KMS-11 (cell line): Measurements from ENCODE around the gene CCDC70.
A peak's percentile ranks its signal among the peaks of the same experiment; 100 is the strongest.

Source experiments
- H2AFZ ChIP-seq: fragments of 200-600 bp; sonication (generic); 2 replicates; pipeline ENCODE4 v1.6.1; 2016; ENCODE audit warnings: antibody characterized with exemption, mixed run types, low read depth
- H3K27ac ChIP-seq: fragments of 200-600 bp; sonication (generic); 2 replicates; pipeline ENCODE4 v1.6.1; 2016; ENCODE audit warnings: mild to moderate bottlenecking, mixed run types
- H3K27me3 ChIP-seq: fragments of 200-600 bp; sonication (generic); 2 replicates; pipeline ENCODE4 v1.6.1; 2017; ENCODE audit warnings: mild to moderate bottlenecking, low read depth, mixed run types, moderate library complexity; ENCODE audit not compliant: insufficient read depth
- H3K36me3 ChIP-seq: fragments of 200-600 bp; sonication (generic); 2 replicates; pipeline ENCODE4 v1.6.1; 2017; ENCODE audit warnings: mild to moderate bottlenecking, mixed run types; ENCODE audit not compliant: insufficient read depth
- H3K4me1 ChIP-seq: fragments of 200-600 bp; sonication (generic); 2 replicates; pipeline ENCODE4 v1.6.1; 2016; ENCODE audit warnings: mild to moderate bottlenecking, low read depth, mixed run types; ENCODE audit not compliant: poor library complexity, severe bottlenecking
- H3K4me2 ChIP-seq: fragments of 200-600 bp; sonication (generic); 2 replicates; pipeline ENCODE4 v1.7.0; 2016; ENCODE audit warnings: mild to moderate bottlenecking, mixed run types
- H3K4me3 ChIP-seq: fragments of 200-600 bp; sonication (generic); IDR thresholded peaks from 2 replicates; pipeline ENCODE4 v1.6.1; 2017; ENCODE audit warnings: low read depth, low read length, mixed read lengths; ENCODE audit not compliant: insufficient read depth
- H3K79me2 ChIP-seq: fragments of 200-600 bp; sonication (generic); 2 replicates; pipeline ENCODE4 v1.6.1; 2016; ENCODE audit warnings: low read depth, mixed run types; ENCODE audit not compliant: insufficient read depth
- H3K9ac ChIP-seq: fragments of 200-600 bp; sonication (generic); 2 replicates; pipeline ENCODE4 v1.6.1; 2016; ENCODE audit warnings: mild to moderate bottlenecking, mixed run types
- H4K20me1 ChIP-seq: fragments of 200-600 bp; sonication (generic); 2 replicates; pipeline ENCODE4 v1.6.1; 2016; ENCODE audit warnings: mild to moderate bottlenecking, mixed run types; ENCODE audit not compliant: insufficient read depth
- TF ChIP-seq, protein P1 (sequence below): fragments of 200-600 bp; sonication (generic); conservative IDR thresholded peaks from 2 replicates; pipeline ENCODE4 v1.6.1; 2017; ENCODE audit warnings: low read depth, mild to moderate bottlenecking, antibody characterized with exemption, low read length, moderate library complexity, mixed read lengths

CCDC70 gene

DNA sequence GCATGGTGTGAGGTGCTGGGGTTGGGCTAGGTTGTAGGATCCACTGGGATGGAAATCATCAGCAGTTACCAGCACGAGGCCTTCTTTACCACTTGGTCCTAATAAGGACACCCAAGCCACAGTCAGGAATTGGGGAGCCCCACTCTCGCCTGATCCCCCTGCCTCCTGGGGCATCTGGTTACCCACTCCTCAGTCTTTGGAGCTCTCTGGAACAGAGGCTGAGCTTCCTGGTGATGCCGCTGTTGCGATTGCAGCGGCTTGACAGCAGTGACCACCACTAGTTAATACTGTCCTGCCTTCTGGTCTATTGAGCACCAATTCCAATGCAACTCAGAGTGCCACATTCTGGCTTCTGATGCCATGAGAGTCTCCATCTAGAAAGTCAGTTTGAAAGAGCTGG is 30.2 kb upstream of the CCDC70 start:
- no peaks in the 10 kb centered on the region for H4K20me1 ChIP-seq
- H3K9ac ChIP-seq = no peak overlapping the region
- no peaks in the 10 kb centered on the region for H3K27me3 ChIP-seq
- peaks cover 13% of the 10 kb centered on the region for H3K4me1 ChIP-seq
- TF ChIP-seq, protein P1, sequence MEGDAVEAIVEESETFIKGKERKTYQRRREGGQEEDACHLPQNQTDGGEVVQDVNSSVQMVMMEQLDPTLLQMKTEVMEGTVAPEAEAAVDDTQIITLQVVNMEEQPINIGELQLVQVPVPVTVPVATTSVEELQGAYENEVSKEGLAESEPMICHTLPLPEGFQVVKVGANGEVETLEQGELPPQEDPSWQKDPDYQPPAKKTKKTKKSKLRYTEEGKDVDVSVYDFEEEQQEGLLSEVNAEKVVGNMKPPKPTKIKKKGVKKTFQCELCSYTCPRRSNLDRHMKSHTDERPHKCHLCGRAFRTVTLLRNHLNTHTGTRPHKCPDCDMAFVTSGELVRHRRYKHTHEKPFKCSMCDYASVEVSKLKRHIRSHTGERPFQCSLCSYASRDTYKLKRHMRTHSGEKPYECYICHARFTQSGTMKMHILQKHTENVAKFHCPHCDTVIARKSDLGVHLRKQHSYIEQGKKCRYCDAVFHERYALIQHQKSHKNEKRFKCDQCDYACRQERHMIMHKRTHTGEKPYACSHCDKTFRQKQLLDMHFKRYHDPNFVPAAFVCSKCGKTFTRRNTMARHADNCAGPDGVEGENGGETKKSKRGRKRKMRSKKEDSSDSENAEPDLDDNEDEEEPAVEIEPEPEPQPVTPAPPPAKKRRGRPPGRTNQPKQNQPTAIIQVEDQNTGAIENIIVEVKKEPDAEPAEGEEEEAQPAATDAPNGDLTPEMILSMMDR = no peak
- no peaks in the 10 kb centered on the region for H3K36me3 ChIP-seq
- H2AFZ ChIP-seq = no peak overlapping the region
- H3K4me3 ChIP-seq = no peak overlapping the region
- no peaks in the 10 kb centered on the region for H3K79me2 ChIP-seq
- no peak overlapping the region for H3K27ac ChIP-seq
- no peak overlapping the region for H3K4me2 ChIP-seq

DNA sequence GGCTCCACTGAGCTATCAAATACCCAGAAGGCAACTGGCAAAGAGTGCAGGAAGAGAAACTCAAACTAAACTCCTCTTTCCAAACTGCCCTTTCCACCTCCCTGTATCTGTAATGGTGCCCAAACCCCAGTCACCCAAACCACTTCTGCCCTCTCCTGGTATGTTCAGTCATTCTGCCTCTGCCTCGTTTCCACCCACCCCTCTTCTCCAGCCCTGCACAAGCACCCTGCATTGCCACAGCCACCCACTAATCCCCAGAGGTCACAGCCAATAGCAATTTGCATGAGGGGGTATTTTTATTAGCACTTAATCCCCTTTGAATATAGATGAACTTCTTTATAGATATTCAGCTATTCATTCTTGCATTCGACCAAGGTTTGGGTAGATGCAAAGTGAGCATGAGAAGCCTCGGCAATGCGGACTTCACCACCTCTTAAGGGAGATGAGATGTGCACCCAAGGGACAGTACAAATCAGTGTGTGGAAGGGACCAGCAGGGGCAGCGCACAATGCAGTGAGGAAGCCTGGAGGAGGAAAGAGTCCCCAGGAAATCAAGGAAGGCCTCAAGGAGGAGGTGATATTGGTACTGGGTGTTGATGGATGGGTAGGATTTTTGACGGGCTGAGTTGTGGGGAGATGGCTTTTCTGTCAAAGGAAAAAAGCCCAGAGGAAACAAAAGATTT is 29.2 kb upstream of the CCDC70 start:
- Histone ChIP-seq H3K27me3 (no peaks in the 10 kb centered on the region), H3K36me3 (no peaks in the 10 kb centered on the region), H3K4me2 (no peak overlapping the region), H2AFZ (no peak overlapping the region), H3K79me2 (no peaks in the 10 kb centered on the region), H4K20me1 (no peaks in the 10 kb centered on the region), H3K27ac (no peak overlapping the region), H3K9ac (no peak overlapping the region), H3K4me3 (no peak overlapping the region), H3K4me1 (peaks cover 2% of the 10 kb centered on the region)
- TF ChIP-seq, protein P1 = 0 out of 2 replicates have a peak, but pooled peaks have one; percentile 10

DNA sequence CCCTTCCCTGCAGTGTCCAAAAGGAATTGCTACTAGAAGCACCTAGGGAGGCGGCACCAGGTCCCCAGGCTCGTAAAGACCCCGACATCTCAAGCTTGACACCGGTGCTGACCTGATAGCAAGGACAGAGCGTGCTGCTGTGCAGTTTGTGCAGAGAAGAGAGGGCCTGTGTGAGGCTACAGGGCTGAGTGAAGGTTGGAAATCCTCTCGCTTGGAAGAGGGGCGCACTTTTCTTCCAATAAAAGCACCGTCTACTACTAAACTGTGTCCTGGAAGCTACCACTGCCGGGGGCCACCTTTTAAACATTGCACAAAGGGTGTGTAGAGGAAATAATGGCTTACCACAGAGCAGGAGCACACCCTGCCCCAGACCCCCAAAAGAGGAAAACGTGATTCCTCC is 27.8 kb upstream of the CCDC70 start:
- TF ChIP-seq, protein P1 = no peak
- Histone ChIP-seq H4K20me1 (no peaks in the 10 kb centered on the region), H3K4me3 (no peak overlapping the region), H3K27me3 (no peaks in the 10 kb centered on the region), H3K4me1 (no peaks in the 10 kb centered on the region), H3K4me2 (no peak overlapping the region), H3K27ac (no peak overlapping the region), H3K9ac (no peak overlapping the region), H3K79me2 (no peaks in the 10 kb centered on the region), H2AFZ (no peak overlapping the region), H3K36me3 (no peaks in the 10 kb centered on the region)

DNA sequence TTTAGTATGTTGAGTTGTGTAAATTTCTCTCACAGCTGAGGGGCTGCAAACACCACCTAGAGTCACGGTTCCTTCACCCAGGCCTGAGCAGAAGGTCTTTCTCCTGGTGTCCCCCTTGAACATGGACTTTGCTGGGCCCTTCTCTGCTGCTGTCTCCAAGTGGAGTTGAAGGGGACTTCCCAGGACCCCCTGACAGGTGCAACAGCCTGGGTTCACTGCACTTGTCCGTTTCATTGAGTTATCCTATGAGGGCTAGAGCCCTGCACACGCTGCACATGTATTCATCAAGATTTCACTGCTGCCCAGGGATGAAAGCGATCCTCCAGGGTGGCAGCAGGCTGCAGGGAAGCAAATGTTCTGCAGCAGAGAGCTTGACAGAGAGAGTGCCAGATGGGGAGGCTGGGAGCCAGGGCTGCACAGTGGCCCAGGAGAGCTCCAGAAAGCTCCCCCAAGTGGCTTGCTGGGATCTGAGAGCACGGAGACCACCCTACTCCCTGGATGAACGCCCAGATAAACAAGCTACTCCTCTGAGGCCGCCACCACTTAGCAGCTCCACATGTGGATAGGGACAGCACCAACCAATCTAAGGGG is 27.1 kb upstream of the CCDC70 start:
- Histone ChIP-seq H3K27ac (no peak overlapping the region), H4K20me1 (no peaks in the 10 kb centered on the region), H3K9ac (no peak overlapping the region), H3K79me2 (no peaks in the 10 kb centered on the region), H2AFZ (no peak overlapping the region), H3K36me3 (no peaks in the 10 kb centered on the region), H3K4me2 (no peak overlapping the region), H3K4me1 (no peaks in the 10 kb centered on the region), H3K27me3 (no peaks in the 10 kb centered on the region), H3K4me3 (no peak overlapping the region)
- TF ChIP-seq, protein P1 = no peak
